Measurements from ENCODE around the gene VARS2. TPM values are rescaled to one million over a fixed set of nuclear protein-coding genes. Genes with fewer than 3 reads are reported as not detected.

The VARS2 gene
- total and polyA plus RNA-seq, 2 experiments from 2014 or later = 21.6 to 36.9 TPM

- Histone ChIP-seq H3K4me1 (ENCODE audit: insufficient read depth) (peaks cover 23% of the 10 kb centered on the region), H4K20me1 (ENCODE audit: insufficient read depth, poor library complexity, severe bottlenecking) (peaks cover 36% of the 10 kb centered on the region), H3K4me2 (no peak overlapping the region), H2AFZ (no peak overlapping the region), H3K79me2 (peaks cover 68% of the 10 kb centered on the region), H3K4me3 (no peak overlapping the region), H3K9me3 (ENCODE audit: low read depth) (no peaks in the 10 kb centered on the region), H3K27ac (no peak overlapping the region), H3K27me3 (no peaks in the 10 kb centered on the region), H3K36me3 (replicated peaks; ENCODE audit: insufficient read depth, low read depth) (no peaks in the 10 kb centered on the region), H3K9me2 (replicated peaks; ENCODE audit: insufficient read depth) (no peaks in the 10 kb centered on the region)
- DNase-seq (ENCODE audit: low spot score) = no peak
- TF ChIP-seq EZH2phosphoT487 (IDR thresholded peaks at IDR 0.05; ENCODE audit: low read depth, severe bottlenecking, unreplicated experiment) (no peak), CTCF (IDR thresholded peaks at IDR 0.05; ENCODE audit: poor library complexity) (no peak), EZH2 (IDR thresholded peaks at IDR 0.05; ENCODE audit: borderline replicate concordance) (no peak)
- 68% methylated on average over 6 of the region's 6 CpGs for WGBS (ENCODE audit: low lambda C conversion rate, missing lambda C conversion rate)
These were observed 25.9 kb upstream of the VARS2 start for GRCh38 chr6:30887901-30888815.

GRCh38 chr6:30888816-30889495, 25.1 kb upstream of the VARS2 start:
- no peak for DNase-seq (ENCODE audit: low spot score)
- no peaks in the 10 kb centered on the region for H3K9me3 ChIP-seq (ENCODE audit: low read depth)
- H2AFZ ChIP-seq = no peak overlapping the region
- no peak overlapping the region for H3K4me2 ChIP-seq
- no peaks in the 10 kb centered on the region for H3K9me2 ChIP-seq (replicated peaks; ENCODE audit: insufficient read depth)
- no peak overlapping the region for H3K27ac ChIP-seq
- H3K4me3 ChIP-seq = no peak overlapping the region
- H3K4me1 ChIP-seq (ENCODE audit: insufficient read depth) = peaks cover 17% of the 10 kb centered on the region
- no peak for TF ChIP-seq CTCF (IDR thresholded peaks at IDR 0.05; ENCODE audit: poor library complexity)
- no peaks in the 10 kb centered on the region for H3K36me3 ChIP-seq (replicated peaks; ENCODE audit: insufficient read depth, low read depth)
- no peaks in the 10 kb centered on the region for H3K27me3 ChIP-seq
- H4K20me1 ChIP-seq (ENCODE audit: insufficient read depth, poor library complexity, severe bottlenecking) = peaks cover 36% of the 10 kb centered on the region
- 98% methylated on average over 18 of the region's 18 CpGs for WGBS (ENCODE audit: low lambda C conversion rate, missing lambda C conversion rate)
- H3K79me2 ChIP-seq = peaks cover 66% of the 10 kb centered on the region

- Histone ChIP-seq H3K9me3 (ENCODE audit: low read depth) (no peaks in the 10 kb centered on the region), H3K4me2 (no peak overlapping the region), H3K4me1 (ENCODE audit: insufficient read depth) (peaks cover 17% of the 10 kb centered on the region), H3K27ac (no peak overlapping the region), H3K4me3 (no peak overlapping the region), H3K79me2 (peaks cover 65% of the 10 kb centered on the region), H4K20me1 (ENCODE audit: insufficient read depth, poor library complexity, severe bottlenecking) (peaks cover 36% of the 10 kb centered on the region), H3K9me2 (replicated peaks; ENCODE audit: insufficient read depth) (no peaks in the 10 kb centered on the region), H3K36me3 (replicated peaks; ENCODE audit: insufficient read depth, low read depth) (no peaks in the 10 kb centered on the region), H2AFZ (no peak overlapping the region), H3K27me3 (no peaks in the 10 kb centered on the region)
- TF ChIP-seq CTCF (IDR thresholded peaks at IDR 0.05; ENCODE audit: poor library complexity) = no peak
- no peak for TF ChIP-seq EZH2 (IDR thresholded peaks at IDR 0.05; ENCODE audit: borderline replicate concordance)
- TF ChIP-seq EZH2phosphoT487 (IDR thresholded peaks at IDR 0.05; ENCODE audit: low read depth, severe bottlenecking, unreplicated experiment) = no peak
- no peak for DNase-seq (ENCODE audit: low spot score)
- 92% methylated on average over 4 of the region's 4 CpGs for WGBS (ENCODE audit: low lambda C conversion rate, missing lambda C conversion rate)
These were observed 24.5 kb upstream of the VARS2 start for GRCh38 chr6:30889496-30889885.
